H1 (cell line): Measurements from ENCODE around the gene KLHL24.

Source experiments
- MAFK ChIP-seq: IDR thresholded peaks from 2 replicates; pipeline ENCODE4 v1.6.1; 2012; ENCODE audit warnings: low read depth, mild to moderate bottlenecking, improper control_type of control experiment, low read length
- POLR2A ChIP-seq, 2 experiments: IDR thresholded peaks; 1 replicate in 1 of 2; 2 replicates in 1 of 2; pipeline ENCODE4 v1.6.1; 2011; ENCODE audit warnings: low read depth in 2 of 2, low read length in 2 of 2, mild to moderate bottlenecking in 2 of 2; ENCODE audit errors: control extremely low read depth in 1 of 2
- TF ChIP-seq, protein P1 (sequence below): fragments of 300-600 bp; sonication (generic); IDR thresholded peaks from 2 replicates; pipeline ENCODE4 v1.7.1; 2012; ENCODE audit warnings: low read length, moderate library complexity, mild to moderate bottlenecking, inconsistent platforms; ENCODE audit not compliant: insufficient replicate concordance

DNA sequence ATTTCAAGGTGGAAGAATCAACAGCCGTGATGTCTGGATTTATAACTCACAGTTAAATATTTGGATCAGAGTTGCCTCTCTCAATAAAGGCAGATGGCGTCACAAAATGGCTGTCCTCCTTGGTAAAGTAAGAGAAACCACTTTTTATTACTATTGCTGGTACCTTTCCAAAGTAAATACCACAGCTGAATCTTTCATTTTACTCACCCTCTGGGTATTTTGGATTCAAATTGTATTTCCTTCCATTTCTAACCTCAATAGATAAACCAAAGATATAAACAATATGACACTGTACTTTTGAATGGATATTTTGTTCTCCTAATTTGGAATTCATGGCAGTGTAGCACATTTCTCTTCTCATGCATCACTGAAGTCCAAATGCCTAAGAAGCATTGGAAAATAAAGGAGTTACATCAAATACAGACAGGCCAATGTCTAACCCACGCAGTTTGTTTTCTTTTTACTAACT is 29.5 kb downstream of the KLHL24 start:
- TF ChIP-seq, protein P1, sequence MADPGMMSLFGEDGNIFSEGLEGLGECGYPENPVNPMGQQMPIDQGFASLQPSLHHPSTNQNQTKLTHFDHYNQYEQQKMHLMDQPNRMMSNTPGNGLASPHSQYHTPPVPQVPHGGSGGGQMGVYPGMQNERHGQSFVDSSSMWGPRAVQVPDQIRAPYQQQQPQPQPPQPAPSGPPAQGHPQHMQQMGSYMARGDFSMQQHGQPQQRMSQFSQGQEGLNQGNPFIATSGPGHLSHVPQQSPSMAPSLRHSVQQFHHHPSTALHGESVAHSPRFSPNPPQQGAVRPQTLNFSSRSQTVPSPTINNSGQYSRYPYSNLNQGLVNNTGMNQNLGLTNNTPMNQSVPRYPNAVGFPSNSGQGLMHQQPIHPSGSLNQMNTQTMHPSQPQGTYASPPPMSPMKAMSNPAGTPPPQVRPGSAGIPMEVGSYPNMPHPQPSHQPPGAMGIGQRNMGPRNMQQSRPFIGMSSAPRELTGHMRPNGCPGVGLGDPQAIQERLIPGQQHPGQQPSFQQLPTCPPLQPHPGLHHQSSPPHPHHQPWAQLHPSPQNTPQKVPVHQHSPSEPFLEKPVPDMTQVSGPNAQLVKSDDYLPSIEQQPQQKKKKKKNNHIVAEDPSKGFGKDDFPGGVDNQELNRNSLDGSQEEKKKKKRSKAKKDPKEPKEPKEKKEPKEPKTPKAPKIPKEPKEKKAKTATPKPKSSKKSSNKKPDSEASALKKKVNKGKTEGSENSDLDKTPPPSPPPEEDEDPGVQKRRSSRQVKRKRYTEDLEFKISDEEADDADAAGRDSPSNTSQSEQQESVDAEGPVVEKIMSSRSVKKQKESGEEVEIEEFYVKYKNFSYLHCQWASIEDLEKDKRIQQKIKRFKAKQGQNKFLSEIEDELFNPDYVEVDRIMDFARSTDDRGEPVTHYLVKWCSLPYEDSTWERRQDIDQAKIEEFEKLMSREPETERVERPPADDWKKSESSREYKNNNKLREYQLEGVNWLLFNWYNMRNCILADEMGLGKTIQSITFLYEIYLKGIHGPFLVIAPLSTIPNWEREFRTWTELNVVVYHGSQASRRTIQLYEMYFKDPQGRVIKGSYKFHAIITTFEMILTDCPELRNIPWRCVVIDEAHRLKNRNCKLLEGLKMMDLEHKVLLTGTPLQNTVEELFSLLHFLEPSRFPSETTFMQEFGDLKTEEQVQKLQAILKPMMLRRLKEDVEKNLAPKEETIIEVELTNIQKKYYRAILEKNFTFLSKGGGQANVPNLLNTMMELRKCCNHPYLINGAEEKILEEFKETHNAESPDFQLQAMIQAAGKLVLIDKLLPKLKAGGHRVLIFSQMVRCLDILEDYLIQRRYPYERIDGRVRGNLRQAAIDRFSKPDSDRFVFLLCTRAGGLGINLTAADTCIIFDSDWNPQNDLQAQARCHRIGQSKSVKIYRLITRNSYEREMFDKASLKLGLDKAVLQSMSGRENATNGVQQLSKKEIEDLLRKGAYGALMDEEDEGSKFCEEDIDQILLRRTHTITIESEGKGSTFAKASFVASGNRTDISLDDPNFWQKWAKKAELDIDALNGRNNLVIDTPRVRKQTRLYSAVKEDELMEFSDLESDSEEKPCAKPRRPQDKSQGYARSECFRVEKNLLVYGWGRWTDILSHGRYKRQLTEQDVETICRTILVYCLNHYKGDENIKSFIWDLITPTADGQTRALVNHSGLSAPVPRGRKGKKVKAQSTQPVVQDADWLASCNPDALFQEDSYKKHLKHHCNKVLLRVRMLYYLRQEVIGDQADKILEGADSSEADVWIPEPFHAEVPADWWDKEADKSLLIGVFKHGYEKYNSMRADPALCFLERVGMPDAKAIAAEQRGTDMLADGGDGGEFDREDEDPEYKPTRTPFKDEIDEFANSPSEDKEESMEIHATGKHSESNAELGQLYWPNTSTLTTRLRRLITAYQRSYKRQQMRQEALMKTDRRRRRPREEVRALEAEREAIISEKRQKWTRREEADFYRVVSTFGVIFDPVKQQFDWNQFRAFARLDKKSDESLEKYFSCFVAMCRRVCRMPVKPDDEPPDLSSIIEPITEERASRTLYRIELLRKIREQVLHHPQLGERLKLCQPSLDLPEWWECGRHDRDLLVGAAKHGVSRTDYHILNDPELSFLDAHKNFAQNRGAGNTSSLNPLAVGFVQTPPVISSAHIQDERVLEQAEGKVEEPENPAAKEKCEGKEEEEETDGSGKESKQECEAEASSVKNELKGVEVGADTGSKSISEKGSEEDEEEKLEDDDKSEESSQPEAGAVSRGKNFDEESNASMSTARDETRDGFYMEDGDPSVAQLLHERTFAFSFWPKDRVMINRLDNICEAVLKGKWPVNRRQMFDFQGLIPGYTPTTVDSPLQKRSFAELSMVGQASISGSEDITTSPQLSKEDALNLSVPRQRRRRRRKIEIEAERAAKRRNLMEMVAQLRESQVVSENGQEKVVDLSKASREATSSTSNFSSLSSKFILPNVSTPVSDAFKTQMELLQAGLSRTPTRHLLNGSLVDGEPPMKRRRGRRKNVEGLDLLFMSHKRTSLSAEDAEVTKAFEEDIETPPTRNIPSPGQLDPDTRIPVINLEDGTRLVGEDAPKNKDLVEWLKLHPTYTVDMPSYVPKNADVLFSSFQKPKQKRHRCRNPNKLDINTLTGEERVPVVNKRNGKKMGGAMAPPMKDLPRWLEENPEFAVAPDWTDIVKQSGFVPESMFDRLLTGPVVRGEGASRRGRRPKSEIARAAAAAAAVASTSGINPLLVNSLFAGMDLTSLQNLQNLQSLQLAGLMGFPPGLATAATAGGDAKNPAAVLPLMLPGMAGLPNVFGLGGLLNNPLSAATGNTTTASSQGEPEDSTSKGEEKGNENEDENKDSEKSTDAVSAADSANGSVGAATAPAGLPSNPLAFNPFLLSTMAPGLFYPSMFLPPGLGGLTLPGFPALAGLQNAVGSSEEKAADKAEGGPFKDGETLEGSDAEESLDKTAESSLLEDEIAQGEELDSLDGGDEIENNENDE: no peak
- no peak for TF ChIP-seq POLR2A (IDR thresholded peaks at IDR 0.05; ENCODE audit: control extremely low read depth in 1 of 2, low read depth in 2 of 2, low read length in 2 of 2)
- no peak for TF ChIP-seq MAFK
